HG03097 (cell line): ENCODE results near the gene TBC1D16.

Source experiments
- ATAC-seq: cut with Tn5 transposase; IDR thresholded peaks from one replicate; pipeline ENCODE4 v1.9.1; 2021; ENCODE audit not compliant: unreplicated experiment, low FRiP score

The TBC1D16 gene

GRCh38 chr17:79930877-79931816 is 104.5 kb downstream of the TBC1D16 start:
- ATAC-seq = no peak

DNA sequence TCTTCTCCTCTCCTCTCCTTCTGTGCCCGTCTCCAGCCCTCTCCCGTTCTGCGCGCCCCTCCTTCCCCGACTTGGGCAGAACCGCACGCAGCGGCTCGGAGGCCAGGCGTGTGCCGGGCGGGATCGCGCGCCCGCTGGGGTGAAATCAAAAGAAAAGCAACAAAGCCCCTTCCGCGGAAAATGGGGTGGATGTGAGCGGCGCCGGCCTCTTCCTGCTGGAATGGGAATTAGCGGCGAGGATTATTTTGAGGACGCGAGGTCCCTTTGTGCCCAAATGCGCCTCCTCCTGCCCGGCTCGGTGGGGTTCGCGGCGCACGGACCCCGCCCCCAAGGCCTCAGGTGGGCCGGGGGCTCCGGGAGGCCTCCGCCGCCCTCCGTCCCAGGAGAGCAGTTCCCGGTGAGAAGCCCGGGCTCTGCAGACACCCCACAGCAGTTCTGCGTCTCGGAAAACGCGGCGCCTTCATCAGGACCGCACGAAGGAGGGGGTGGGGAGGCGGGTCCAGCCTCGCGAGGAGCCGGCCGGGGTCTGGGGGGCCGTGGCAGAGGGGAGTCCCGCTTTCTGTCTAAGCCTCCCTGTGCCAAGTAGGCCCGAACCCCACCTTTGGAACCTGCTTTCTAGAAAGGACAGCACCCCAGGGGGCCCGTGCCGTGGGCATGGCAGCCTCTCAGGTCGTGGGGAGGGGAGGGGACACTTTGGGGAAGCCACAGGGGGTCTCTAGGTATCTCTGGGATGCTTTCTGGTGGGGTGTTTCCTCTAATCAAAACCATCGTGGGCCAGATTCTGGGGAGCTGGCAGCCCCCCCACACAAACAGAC is 105.4 kb downstream of the TBC1D16 start:
- no peak for ATAC-seq

GRCh38 chr17:79929257-79930061 is 106.2 kb downstream of the TBC1D16 start:
- no peak for ATAC-seq

DNA sequence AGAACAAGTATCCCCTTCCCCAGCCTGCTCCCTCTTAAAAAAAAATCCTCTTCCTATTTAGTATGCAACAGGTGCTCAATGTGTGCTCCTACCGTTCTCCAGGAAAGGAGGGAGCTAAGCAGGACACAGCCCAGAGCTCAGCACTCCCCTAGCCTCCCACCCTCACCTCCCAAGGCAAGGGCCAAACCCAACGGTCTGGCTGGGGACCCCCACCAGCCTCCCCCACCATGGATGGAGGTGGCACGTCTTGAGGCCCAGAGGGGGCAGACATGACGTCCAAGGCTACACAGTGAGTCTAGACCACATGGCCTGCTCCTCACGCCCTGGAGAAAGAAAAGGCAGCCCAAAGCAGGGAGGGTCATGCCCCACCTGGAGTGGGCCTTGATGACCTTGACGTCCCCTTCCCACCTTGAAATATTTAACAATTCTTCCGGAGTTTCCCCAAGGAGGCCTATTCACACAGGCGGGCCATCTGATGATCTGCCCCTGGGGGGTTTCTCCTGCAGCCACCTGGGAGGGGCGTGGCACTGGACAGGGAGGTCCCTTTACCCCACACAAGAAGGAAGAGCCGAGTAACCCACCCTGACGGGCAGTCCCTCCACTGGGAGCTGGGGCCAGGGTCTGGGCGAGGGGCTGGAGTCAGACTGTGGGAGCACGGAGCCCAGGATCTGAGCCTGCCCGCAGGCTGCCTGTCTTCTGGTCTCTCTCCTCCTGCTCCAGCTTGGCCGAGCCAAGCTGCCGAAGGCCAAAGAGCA is 107.0 kb downstream of the TBC1D16 start:
- no peak for ATAC-seq

DNA sequence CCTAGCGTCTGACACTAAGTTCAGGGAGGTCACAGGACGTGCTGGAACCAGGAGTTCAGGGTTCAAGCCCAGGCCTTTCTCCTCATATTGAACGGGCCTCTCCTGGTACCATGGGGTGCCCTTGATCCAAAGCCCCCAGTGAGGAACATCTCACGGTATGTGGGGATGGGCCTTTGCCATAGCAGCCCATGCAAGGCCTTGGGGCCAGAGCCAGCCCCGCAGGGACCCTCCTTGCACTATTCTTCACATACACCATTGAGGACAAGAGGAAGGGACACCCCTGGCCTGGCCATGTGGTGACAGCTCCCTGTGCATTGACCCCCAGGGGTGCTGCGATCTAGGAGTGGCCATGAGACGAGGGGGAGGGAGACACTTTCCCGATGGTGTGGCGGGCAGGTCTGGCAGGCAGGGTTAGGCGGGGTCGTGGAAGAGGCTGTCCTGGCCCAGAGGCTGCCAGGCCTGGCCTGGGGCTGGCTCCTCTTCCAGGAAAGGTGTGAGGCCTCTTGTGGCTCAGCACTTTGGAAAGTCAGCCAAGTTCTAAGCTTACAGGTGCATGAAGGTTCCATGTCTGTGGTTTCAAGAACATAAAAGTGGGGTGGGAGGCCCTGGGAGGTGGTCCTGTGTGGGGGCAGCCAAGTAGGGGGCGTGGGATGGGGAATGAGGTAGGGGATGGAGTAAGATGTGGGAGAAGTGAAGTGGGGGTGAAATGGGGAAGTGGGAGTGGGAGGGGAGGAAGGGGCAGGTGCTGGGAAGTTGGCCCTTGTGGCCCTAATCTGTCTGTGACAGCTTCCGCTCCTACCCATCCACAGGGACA is 107.8 kb downstream of the TBC1D16 start:
- ATAC-seq = no peak

DNA sequence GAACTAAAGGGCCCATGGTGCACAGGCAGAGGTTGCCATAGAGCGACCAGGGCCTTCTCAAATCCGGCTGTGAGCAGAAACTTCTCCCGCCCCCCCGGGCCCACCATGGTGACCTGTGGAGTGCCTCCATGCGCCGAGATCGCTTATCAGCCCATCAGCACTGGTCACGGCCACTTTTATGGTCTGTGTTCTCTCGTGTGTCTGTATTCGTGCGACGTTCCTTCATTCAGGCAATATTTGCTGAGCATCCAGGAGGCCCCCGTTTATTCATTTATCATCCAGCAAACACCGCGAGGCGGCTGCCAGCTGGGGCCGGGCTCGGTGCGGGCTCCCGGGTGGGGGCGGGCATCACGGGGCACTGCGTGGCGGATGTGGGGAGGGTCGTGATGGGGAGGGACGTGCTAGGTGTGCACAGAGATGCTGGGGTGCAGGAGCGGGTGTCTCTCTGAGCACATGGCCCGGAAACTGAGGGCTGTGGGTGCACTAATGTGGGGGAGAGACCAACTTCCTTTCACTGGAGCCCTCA is 108.5 kb downstream of the TBC1D16 start:
- ATAC-seq = no peak

- ATAC-seq = no peak
These were observed 109.0 kb downstream of the TBC1D16 start for GRCh38 chr17:79926605-79927135.

- ATAC-seq = no peak
These were observed 109.5 kb downstream of the TBC1D16 start for GRCh38 chr17:79926142-79926604.

GRCh38 chr17:79925242-79925957 is 110.3 kb downstream of the TBC1D16 start:
- no peak for ATAC-seq

- no peak for ATAC-seq
These were observed 111.1 kb downstream of the TBC1D16 start for GRCh38 chr17:79924639-79924976.

DNA sequence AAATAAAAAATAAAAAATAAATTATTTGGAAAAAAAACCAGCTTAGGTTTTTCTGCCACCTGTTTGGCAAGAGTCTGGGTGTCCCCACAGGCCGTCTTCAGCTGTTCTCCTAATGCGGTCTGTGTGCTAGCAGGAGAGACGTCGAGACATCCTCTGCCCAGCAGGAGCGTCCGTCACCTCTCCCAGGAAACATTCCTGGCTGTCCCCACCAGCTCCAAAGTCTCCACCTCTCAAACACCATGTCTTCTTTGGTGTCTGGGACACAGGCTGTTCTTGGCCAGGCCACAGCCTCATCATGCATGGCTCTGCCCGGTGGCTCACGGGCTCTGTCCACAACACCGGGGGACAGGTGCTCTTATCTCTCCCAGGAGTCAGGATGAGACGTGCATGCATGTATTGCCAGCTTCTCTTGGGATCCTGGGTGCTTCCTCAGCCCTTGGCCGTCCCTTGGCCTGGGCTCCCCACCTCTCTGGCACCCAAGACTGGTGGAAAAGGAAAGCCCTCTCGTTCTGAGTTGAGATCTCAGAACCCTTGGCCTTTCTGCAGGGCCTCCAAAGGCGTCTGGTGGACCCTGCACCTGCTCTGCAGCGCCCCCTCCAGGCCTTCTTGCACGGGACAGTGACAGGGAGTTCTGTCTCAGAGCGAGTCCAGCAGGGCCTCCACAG is 111.6 kb downstream of the TBC1D16 start:
- no peak for ATAC-seq

DNA sequence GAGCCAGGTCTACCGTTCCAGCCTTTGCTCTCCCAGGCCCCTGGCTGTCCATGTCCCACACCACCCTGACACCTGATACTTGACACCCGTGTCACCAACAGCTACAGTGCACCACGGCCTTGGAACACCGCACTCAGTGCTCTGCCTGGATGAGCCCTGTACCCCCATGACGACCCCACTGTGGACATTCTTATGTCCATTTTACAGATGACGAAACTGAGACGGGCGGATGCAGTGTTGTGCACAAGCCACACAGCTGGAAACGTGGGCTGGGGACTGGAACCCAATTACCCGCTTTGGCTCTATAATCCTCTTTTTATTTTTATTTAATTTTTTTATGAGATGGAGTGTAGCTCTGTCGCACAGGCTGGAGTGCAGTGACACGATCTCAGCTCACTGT is 112.9 kb downstream of the TBC1D16 start:
- no peak for ATAC-seq

- no peak for ATAC-seq
These were observed 113.5 kb downstream of the TBC1D16 start for GRCh38 chr17:79922116-79922601.

DNA sequence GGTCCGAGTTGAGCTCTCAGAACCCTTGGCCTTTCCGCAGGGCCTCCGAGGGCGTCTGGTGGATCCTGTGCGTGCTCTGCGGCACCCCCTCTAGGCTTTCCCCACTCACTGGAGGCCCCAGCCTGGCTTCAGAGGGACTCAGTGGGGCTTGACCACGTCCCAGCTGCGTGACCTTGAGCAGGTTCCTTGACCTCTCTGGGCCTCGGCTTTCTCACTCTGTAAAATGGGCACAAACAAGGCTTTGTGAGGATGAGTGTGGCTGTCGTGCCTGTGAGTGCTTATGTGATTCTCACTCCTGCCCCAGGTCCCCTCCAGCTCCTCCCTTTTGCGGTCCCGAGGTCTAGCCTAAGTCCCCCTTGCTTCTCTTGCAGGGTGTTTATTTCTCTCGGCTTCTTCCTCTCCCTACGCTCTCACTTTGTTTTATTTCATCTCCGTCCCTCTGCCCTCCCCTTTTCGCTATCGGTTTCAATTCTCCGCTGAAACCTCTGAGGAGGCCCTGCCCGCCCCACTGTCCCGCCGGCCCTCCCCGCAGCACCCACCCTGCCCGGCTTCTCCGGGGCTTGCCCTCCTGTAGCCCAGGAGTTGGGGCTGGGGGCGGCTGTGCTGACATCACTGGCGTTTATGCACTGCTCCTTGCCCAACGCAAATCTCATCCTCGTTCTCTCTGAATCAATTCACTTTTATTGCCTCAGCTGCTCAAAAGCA is 114.1 kb downstream of the TBC1D16 start:
- no peak for ATAC-seq

DNA sequence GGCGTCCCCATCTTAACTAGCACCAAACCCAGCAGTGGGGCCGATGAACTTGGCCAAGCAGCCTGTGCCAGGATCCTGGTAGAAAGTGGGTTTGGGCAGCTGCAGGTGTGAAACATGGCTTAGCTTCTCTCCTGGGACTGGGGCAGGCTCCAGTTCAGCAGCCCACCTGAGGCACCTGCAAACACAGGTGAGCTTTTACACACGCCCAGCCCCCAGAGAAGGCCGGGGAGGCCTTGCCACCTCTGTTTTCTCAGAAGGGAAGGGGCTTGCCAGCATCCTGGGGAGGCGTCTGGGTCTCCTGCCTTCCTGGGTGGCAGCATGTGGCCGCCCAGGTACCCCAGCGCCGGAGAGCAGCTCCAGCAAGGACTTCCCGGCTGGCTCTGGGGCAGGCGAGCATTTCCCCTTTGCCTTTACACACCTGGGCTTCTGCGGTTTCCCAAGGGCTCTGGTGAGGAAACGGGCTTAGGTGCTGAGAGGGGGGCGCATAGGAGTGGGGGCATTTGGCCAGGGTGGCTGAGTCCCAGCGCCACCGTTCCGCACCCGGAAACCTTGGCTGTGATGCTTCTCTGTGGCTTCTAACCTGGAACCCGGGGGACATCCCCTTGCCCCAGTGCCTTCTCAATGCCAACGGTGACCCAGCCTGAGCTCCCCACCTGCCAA is 114.8 kb downstream of the TBC1D16 start:
- no peak for ATAC-seq
